ENCODE measurements around the gene EVX2. TPM values are rescaled to one million over a fixed set of nuclear protein-coding genes. Genes with fewer than 3 reads are reported as not detected.

EVX2 gene
- total RNA-seq, 3 donors from 2014 or later (not counting 1 experiment from before 2014, with no cell fraction given): not detected

DNA sequence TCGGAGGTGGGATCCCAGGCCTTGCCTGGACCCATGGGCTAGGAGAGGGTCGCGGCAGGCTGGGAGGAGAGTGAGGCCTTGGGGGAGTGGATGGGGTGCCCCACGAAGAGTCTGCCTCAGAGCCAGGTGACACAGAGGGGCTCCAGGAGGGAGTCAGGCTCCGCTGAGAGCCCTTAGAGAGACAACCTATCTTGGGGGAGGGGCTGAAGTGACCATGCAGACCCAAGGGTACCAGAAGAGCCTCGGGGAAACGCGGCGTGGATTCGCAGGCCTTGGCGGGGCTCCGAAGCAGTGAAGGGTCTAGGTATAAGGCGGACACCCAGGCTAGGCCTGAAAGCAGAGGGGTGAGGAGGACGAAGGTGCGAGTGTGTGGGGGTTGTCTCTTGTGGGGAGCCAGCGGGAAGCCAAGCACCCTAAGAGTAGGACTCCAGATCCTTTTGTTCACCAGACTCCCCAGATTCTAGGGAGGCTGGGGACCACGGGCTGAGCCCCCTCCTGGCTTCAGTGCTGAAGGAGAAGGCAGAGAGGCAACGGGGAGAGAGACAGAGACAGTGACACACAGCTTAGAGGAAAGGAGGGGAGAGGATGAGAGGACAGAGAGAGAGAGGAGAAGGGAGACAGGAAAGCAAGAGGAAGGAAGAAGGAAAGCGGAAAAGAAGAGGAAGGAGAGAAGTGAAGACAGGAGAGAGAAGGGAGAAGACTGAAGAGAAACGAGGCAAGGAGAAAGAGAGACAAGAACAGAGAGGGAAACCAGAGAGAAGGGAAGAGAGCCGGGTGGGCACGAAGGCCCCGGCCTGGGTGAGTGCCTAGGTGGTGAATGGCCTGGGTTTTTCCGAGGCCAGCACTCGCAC lies 22.2 kb upstream of the EVX2 start:
- peak overlapping the region; percentile 51 for H3K4me3 Mint-ChIP-seq
- no peak overlapping the region for H3K27ac Mint-ChIP-seq
- DNase-seq (peak in 1 of 2 donors; percentile 12), ATAC-seq (no peak)
- no peaks in the 10 kb centered on the region for H3K9me3 Mint-ChIP-seq
- TF ChIP-seq, protein P1, sequence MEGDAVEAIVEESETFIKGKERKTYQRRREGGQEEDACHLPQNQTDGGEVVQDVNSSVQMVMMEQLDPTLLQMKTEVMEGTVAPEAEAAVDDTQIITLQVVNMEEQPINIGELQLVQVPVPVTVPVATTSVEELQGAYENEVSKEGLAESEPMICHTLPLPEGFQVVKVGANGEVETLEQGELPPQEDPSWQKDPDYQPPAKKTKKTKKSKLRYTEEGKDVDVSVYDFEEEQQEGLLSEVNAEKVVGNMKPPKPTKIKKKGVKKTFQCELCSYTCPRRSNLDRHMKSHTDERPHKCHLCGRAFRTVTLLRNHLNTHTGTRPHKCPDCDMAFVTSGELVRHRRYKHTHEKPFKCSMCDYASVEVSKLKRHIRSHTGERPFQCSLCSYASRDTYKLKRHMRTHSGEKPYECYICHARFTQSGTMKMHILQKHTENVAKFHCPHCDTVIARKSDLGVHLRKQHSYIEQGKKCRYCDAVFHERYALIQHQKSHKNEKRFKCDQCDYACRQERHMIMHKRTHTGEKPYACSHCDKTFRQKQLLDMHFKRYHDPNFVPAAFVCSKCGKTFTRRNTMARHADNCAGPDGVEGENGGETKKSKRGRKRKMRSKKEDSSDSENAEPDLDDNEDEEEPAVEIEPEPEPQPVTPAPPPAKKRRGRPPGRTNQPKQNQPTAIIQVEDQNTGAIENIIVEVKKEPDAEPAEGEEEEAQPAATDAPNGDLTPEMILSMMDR (IDR thresholded peaks at IDR 0.05): no peak
- WGBS (ENCODE audit: insufficient coverage): 9% methylated on average over 25 of the region's 25 CpGs
- H3K9me3 ChIP-seq (ENCODE audit: control insufficient read depth, insufficient read depth, low read length): no peaks in the 10 kb centered on the region
- peaks cover 0 to 27% of the 10 kb centered on the region in 2 donors for H3K4me1 Mint-ChIP-seq
- no peaks in the 10 kb centered on the region for H3K36me3 ChIP-seq (ENCODE audit: control insufficient read depth, insufficient read depth, low read length)
- H3K27ac ChIP-seq (ENCODE audit: low read length): no peak overlapping the region
- H3K36me3 Mint-ChIP-seq: peaks cover 8% of the 10 kb centered on the region
- intact Hi-C loops (cut with micrococcal nuclease): no loop called here
- H3K4me1 ChIP-seq (ENCODE audit: control insufficient read depth, insufficient read depth, low read length): peaks cover 3% of the 10 kb centered on the region
- peaks cover 75% of the 10 kb centered on the region for H3K27me3 ChIP-seq (ENCODE audit: control insufficient read depth, insufficient read depth, low read length)
- H3K4me3 ChIP-seq (ENCODE audit: low read length): no peak overlapping the region
- H3K27me3 Mint-ChIP-seq (ENCODE audit: low read depth in 2 of 2): peaks cover 80% of the 10 kb centered on the region in 2 donors

DNA sequence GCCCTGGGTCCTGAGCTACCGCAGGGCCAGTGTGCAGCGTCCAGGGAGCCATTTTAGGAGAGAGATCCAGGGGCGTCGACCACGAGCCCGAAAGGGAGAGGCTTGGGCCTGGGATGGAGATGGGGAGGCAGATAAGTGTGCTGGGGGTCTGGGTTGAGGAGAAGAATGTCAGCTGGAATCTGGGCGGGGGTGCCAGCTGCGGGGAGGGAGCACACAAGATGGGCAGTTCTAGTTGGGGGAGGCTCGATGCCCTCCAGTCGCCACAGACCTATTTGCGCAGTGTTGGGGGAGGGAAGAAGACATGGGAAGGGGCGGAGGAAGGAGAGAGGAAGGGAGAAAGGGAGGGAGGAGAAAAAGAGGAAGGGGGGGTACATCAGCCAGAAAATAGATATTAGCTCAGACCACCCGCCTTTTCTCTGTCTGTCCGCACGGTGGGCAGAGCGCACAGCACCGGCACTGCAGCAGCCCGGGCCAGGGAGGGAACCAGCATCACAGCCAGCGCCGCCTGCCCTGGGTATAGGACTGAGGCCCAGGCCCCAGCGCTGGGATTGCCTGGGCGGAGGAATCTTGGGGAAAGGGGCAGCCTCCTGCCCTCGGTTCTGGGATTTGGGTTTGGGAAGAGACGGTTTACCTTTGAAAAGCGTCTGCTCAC lies 21.4 kb upstream of the EVX2 start:
- Histone ChIP-seq H3K27me3 (ENCODE audit: control insufficient read depth, insufficient read depth, low read length) (peaks cover 75% of the 10 kb centered on the region), H3K9me3 (ENCODE audit: control insufficient read depth, insufficient read depth, low read length) (peaks cover 4% of the 10 kb centered on the region), H3K27ac (ENCODE audit: low read length) (no peak overlapping the region), H3K36me3 (ENCODE audit: control insufficient read depth, insufficient read depth, low read length) (no peaks in the 10 kb centered on the region), H3K4me3 (ENCODE audit: low read length) (no peak overlapping the region), H3K4me1 (ENCODE audit: control insufficient read depth, insufficient read depth, low read length) (peaks cover 3% of the 10 kb centered on the region)
- Mint-ChIP-seq H3K27ac (no peak overlapping the region), H3K27me3 (ENCODE audit: low read depth in 2 of 2) (peaks cover 80 to 82% of the 10 kb centered on the region in 2 donors), H3K4me1 (peaks cover 0 to 27% of the 10 kb centered on the region in 2 donors), H3K36me3 (peaks cover 8% of the 10 kb centered on the region), H3K9me3 (no peaks in the 10 kb centered on the region), H3K4me3 (no peak overlapping the region)
- ATAC-seq: no peak
- 10% methylated on average over 25 of the region's 25 CpGs for WGBS (ENCODE audit: insufficient coverage)
- TF ChIP-seq, protein P1 (IDR thresholded peaks at IDR 0.05): no peak
- intact Hi-C loops (cut with micrococcal nuclease): no loop called here
- DNase-seq: no peak

DNA sequence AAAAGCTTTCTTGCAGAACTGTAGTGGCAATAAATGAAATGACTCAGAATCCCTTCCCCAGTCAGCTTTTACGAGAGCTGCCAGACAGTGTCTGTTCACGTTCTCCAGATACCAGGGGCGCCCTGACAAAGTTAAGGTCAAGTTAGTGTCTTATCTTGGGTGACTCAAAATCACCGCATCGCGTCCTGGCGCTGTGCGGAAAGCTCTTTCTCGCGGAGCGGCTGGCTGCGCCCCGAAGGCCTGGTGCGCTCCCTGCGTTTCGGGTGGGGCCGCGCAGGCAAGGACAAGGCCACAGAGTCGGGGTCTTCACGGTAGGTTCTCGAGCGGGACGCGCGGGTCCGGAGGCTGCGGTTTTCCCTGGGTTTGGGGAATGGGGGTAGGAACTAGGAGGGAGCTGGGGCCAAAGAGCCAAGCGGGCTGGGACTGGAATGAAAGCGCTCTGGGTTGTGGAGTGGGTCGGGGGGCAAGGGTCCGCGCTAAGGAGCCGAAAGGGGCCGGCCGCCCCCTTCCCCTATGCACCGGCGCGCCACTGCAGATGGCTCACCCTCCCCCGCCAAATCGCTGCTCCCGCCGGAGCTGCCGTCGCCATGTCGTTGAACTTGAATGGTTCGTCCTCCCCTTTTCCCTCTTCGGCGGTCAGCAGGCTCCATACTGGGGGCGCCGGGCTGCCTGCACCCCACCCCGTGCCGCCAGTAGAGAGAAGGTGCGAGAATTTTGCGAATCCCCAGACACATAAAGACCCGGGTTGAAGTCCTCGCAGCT lies 20.7 kb upstream of the EVX2 start:
- Histone ChIP-seq H3K4me1 (ENCODE audit: control insufficient read depth, insufficient read depth, low read length) (peaks cover 3% of the 10 kb centered on the region), H3K27me3 (ENCODE audit: control insufficient read depth, insufficient read depth, low read length) (peaks cover 73% of the 10 kb centered on the region), H3K27ac (ENCODE audit: low read length) (no peak overlapping the region), H3K9me3 (ENCODE audit: control insufficient read depth, insufficient read depth, low read length) (peaks cover 4% of the 10 kb centered on the region), H3K36me3 (ENCODE audit: control insufficient read depth, insufficient read depth, low read length) (no peaks in the 10 kb centered on the region), H3K4me3 (ENCODE audit: low read length) (no peak overlapping the region)
- H3K27ac Mint-ChIP-seq: no peak overlapping the region
- ATAC-seq: no peak
- H3K27me3 Mint-ChIP-seq (ENCODE audit: low read depth in 2 of 2): peaks cover 75 to 77% of the 10 kb centered on the region in 2 donors
- H3K9me3 Mint-ChIP-seq: no peaks in the 10 kb centered on the region
- intact Hi-C loops (cut with micrococcal nuclease): no loop called here
- 9% methylated on average over 56 of the region's 56 CpGs for WGBS (ENCODE audit: insufficient coverage)
- DNase-seq: peak in 1 of 2 donors; percentile 10
- peaks cover 0 to 27% of the 10 kb centered on the region in 2 donors for H3K4me1 Mint-ChIP-seq
- H3K4me3 Mint-ChIP-seq: no peak overlapping the region
- H3K36me3 Mint-ChIP-seq: peaks cover 5% of the 10 kb centered on the region
- TF ChIP-seq, protein P1 (IDR thresholded peaks at IDR 0.05): no peak
